H9 (cell line): ENCODE measurements around the gene MMD2. TPM values are rescaled to one million over a fixed set of nuclear protein-coding genes. Genes with fewer than 3 reads are reported as not detected.

Experiments
- DNase-seq: peaks from one replicate; pipeline ENCODE4 v3.0.0-alpha.2; 2017
- H2AFZ ChIP-seq: one replicate; pipeline ENCODE4 v1.6.1; 2013; ENCODE audit warnings: mild to moderate bottlenecking, low read length, control low read depth, moderate library complexity
- H2AK5ac ChIP-seq: 2 replicates; pipeline ENCODE4 v1.6.1; 2013; ENCODE audit warnings: low read length, control low read depth, mixed read lengths; ENCODE audit not compliant: insufficient read length
- H2BK120ac ChIP-seq: one replicate; pipeline ENCODE4 v1.6.1; 2013; ENCODE audit warnings: low read depth, mild to moderate bottlenecking, low read length, control low read depth, inconsistent platforms; ENCODE audit not compliant: poor library complexity, severe bottlenecking
- H2BK12ac ChIP-seq: 2 replicates; pipeline ENCODE4 v1.6.1; 2013; ENCODE audit warnings: low read length, control low read depth, mixed read lengths, low read depth; ENCODE audit not compliant: insufficient read length
- H2BK15ac ChIP-seq: 2 replicates; pipeline ENCODE4 v1.6.1; 2013; ENCODE audit warnings: low read depth, low read length, control low read depth
- H2BK20ac ChIP-seq: one replicate; pipeline ENCODE4 v1.6.1; 2013; ENCODE audit warnings: low read depth, mild to moderate bottlenecking, low read length, control low read depth, inconsistent platforms; ENCODE audit not compliant: poor library complexity, severe bottlenecking
- H2BK5ac ChIP-seq: 2 replicates; pipeline ENCODE4 v1.6.1; 2013; ENCODE audit warnings: low read length, control low read depth, mixed read lengths; ENCODE audit not compliant: insufficient read length
- H3K14ac ChIP-seq: 2 replicates; pipeline ENCODE4 v1.6.1; 2013; ENCODE audit warnings: low read length, control low read depth; ENCODE audit not compliant: insufficient read depth
- H3K18ac ChIP-seq: 2 replicates; pipeline ENCODE4 v1.6.1; 2013; ENCODE audit warnings: low read depth, mild to moderate bottlenecking, mixed read lengths, low read length, control low read depth; ENCODE audit not compliant: insufficient read length
- H3K23ac ChIP-seq: 2 replicates; pipeline ENCODE4 v1.6.1; 2013; ENCODE audit warnings: low read length, control low read depth, mixed read lengths, low read depth; ENCODE audit not compliant: insufficient read length
- H3K23me2 ChIP-seq: 2 replicates; pipeline ENCODE4 v1.6.1; 2013; ENCODE audit warnings: low read depth, mild to moderate bottlenecking, mixed read lengths, low read length, control low read depth; ENCODE audit not compliant: insufficient read length, poor library complexity, severe bottlenecking
- H3K27ac ChIP-seq: 2 replicates; pipeline ENCODE4 v1.5.1; 2013; ENCODE audit warnings: low read length, control low read depth, mixed read lengths, low read depth; ENCODE audit not compliant: insufficient read length
- H3K27me3 ChIP-seq: 2 replicates; pipeline ENCODE4 v1.6.1; 2013; ENCODE audit warnings: low read length, control low read depth, inconsistent platforms; ENCODE audit not compliant: insufficient read depth
- H3K4ac ChIP-seq: 2 replicates; pipeline ENCODE4 v1.6.1; 2013; ENCODE audit warnings: low read depth, mild to moderate bottlenecking, control low read depth, inconsistent platforms, low read length, moderate library complexity
- H3K4me1 ChIP-seq: 2 replicates; pipeline ENCODE4 v1.6.1; 2013; ENCODE audit warnings: low read length, control low read depth, inconsistent platforms; ENCODE audit not compliant: insufficient read depth
- H3K4me2 ChIP-seq: 2 replicates; pipeline ENCODE4 v1.6.1; 2013; ENCODE audit warnings: low read length, control low read depth, mixed read lengths; ENCODE audit not compliant: insufficient read length, insufficient read depth
- H3K56ac ChIP-seq: 2 replicates; pipeline ENCODE4 v1.6.1; 2013; ENCODE audit warnings: low read depth, mild to moderate bottlenecking, mixed read lengths, low read length, control low read depth; ENCODE audit not compliant: insufficient read length
- H3K79me1 ChIP-seq: 2 replicates; pipeline ENCODE4 v1.6.1; 2013; ENCODE audit warnings: low read depth, mild to moderate bottlenecking, moderate library complexity, low read length, control low read depth, inconsistent platforms; ENCODE audit not compliant: insufficient read depth, poor library complexity, severe bottlenecking
- H3K79me2 ChIP-seq: 2 replicates; pipeline ENCODE4 v1.6.1; 2013; ENCODE audit warnings: low read length, control low read depth, inconsistent platforms; ENCODE audit not compliant: insufficient read depth
- H3K9ac ChIP-seq: 2 replicates; pipeline ENCODE4 v1.6.1; 2013; ENCODE audit warnings: low read length, control low read depth, mixed read lengths; ENCODE audit not compliant: insufficient read length; ENCODE audit errors: extremely low read depth
- H3K9me3 ChIP-seq: one replicate; pipeline ENCODE4 v1.6.1; 2013; ENCODE audit warnings: low read depth, low read length, inconsistent platforms; ENCODE audit not compliant: control insufficient read depth
- H3T11ph ChIP-seq: one replicate; pipeline ENCODE4 v1.6.1; 2013; ENCODE audit warnings: mild to moderate bottlenecking, low read length, control low read depth, inconsistent platforms
- H4K20me1 ChIP-seq: one replicate; pipeline ENCODE4 v1.6.1; 2013; ENCODE audit not compliant: control insufficient read depth, insufficient read length, insufficient read depth
- H4K5ac ChIP-seq: 2 replicates; pipeline ENCODE4 v1.6.1; 2013; ENCODE audit warnings: low read depth, mild to moderate bottlenecking, mixed read lengths, low read length, control low read depth; ENCODE audit not compliant: insufficient read length
- H4K8ac ChIP-seq: replicated peaks from 2 replicates; pipeline ENCODE4 v1.6.1; 2013; ENCODE audit warnings: low read length, control low read depth, mixed read lengths, low read depth; ENCODE audit not compliant: insufficient read length
- H4K91ac ChIP-seq: 2 replicates; pipeline ENCODE4 v1.6.1; 2013; ENCODE audit warnings: low read depth, mild to moderate bottlenecking, moderate library complexity, mixed read lengths, low read length, control low read depth; ENCODE audit not compliant: insufficient read length
- H3K27ac Mint-ChIP-seq, 3 experiments: 2 replicates in 2 of 3; 3 replicates in 1 of 3; pipeline ENCODE4 v1.8.0; 2020 to 2021; ENCODE audit warnings: mixed read lengths in 3 of 3, mild to moderate bottlenecking in 1 of 3, moderate library complexity in 1 of 3
- H3K27me3 Mint-ChIP-seq: 2 replicates; pipeline ENCODE4 v1.8.0; 2021; ENCODE audit warnings: low read depth, mild to moderate bottlenecking, moderate library complexity, mixed read lengths
- H3K36me3 Mint-ChIP-seq, 3 experiments: 2 replicates in 2 of 3; 3 replicates in 1 of 3; pipeline ENCODE4 v1.8.0; 2020 to 2021; ENCODE audit warnings: low read depth in 3 of 3, mixed read lengths in 3 of 3; ENCODE audit not compliant: insufficient read depth in 1 of 3
- H3K4me1 Mint-ChIP-seq, 2 experiments: 2 replicates each; pipeline ENCODE4 v1.8.0; 2020; ENCODE audit warnings: mixed read lengths in 2 of 2
- H3K4me3 Mint-ChIP-seq, 2 experiments: 2 replicates in 1 of 2; 3 replicates in 1 of 2; pipeline ENCODE4 v1.8.0; 2020 to 2021; ENCODE audit warnings: mild to moderate bottlenecking in 2 of 2, mixed read lengths in 2 of 2, moderate library complexity in 1 of 2
- H3K9me3 Mint-ChIP-seq, 2 experiments: 2 replicates in 1 of 2; 3 replicates in 1 of 2; pipeline ENCODE4 v1.8.0; 2020; ENCODE audit warnings: mild to moderate bottlenecking in 2 of 2, mixed read lengths in 2 of 2, moderate library complexity in 1 of 2
- WGBS: extraction: QIAGEN DNeasy Blood & Tissue Kit; methylation state at CpG from one replicate; pipeline ENCODE4 v1.1.7; 2013; ENCODE audit warnings: missing lambda C conversion rate, low lambda C conversion rate, mixed read lengths; ENCODE audit not compliant: insufficient read length; ENCODE audit errors: extremely low coverage; 5-methylcytosine and 5-hydroxymethylcytosine counted together
- total RNA-seq: library from RNA; stranded (reverse); gene quantifications from 2 replicates; pipeline ENCODE4 v1.2.1, GENCODE V29; 2021
- TF ChIP-seq, protein P1 (sequence below): fragments of 200-600 bp; sonication (generic); conservative IDR thresholded peaks from 3 replicates; pipeline ENCODE4 v1.8.0; 2021; ENCODE audit warnings: antibody characterized with exemption, mild to moderate bottlenecking

MMD2 gene
- total RNA-seq, 1 experiment from 2014 or later = 0.20 TPM

DNA sequence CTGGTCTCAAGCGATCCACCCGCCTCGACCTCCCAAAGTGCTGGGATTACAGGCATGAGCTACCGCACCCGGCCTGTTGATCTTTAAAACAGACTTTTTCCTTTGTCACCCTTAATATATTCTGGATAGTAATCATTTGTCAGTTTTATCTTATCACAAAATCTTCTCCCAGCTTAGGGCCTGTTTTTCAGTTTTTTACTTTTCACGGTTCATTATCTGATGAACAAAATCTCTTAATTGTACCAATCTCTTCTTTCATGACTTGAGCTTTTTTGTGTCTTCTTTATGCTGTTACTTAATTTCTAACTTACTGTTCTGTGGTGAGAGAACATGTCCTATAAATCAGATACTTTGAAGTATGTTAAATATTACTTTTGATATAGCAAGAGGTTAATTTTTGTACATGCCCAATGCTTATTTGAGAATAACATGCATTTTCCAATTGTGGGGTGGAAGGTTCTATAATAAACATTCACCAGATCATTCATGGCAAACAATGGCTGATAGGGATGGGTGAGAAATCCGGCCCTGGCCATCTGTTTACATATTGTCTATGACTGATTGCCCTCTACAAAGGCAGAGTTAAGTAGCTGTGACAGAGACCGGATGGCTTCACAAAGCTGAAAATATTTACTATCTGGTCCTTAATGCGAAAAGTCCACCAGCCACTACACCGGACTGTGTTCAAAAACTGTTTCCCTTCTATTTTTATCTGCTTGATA is 102.5 kb downstream of the MMD2 start:
- Histone ChIP-seq H3K79me1 (no peaks in the 10 kb centered on the region), H3K27ac (no peak overlapping the region), H3K4me1 (no peaks in the 10 kb centered on the region), H4K8ac (no peak overlapping the region), H4K20me1 (no peaks in the 10 kb centered on the region), H3K23ac (no peak overlapping the region), H3T11ph (no peak overlapping the region), H3K23me2 (no peaks in the 10 kb centered on the region), H2BK120ac (no peak overlapping the region), H3K27me3 (no peaks in the 10 kb centered on the region), H3K14ac (no peak overlapping the region), H3K18ac (no peak overlapping the region), H4K91ac (no peak overlapping the region), H2BK20ac (no peak overlapping the region), H3K56ac (no peak overlapping the region), H3K9me3 (no peaks in the 10 kb centered on the region), H2AFZ (no peak overlapping the region), H3K4me2 (no peak overlapping the region), H2AK5ac (no peak overlapping the region), H4K5ac (no peak overlapping the region), H3K4ac (no peak overlapping the region), H2BK12ac (no peak overlapping the region), H2BK15ac (no peak overlapping the region), H3K79me2 (no peaks in the 10 kb centered on the region; the same call in 1 of the 2 replicates), H2BK5ac (no peak overlapping the region), H3K9ac (no peak overlapping the region)
- no CpG with 5 or more reads among the region's 10 CpGs for WGBS
- Mint-ChIP-seq H3K36me3 (peaks cover 0 to under 1% (median 0%) of the 10 kb centered on the region in 3 experiments; a peak in 1 of 7 replicates), H3K27me3 (peaks cover 2% of the 10 kb centered on the region; the same call in 1 of the 2 replicates), H3K4me3 (no peak overlapping the region), H3K27ac (no peak overlapping the region), H3K4me1 (no peaks in the 10 kb centered on the region), H3K9me3 (peaks cover 3 to 6% of the 10 kb centered on the region in 2 experiments; a peak in 3 of 5 replicates)
- DNase-seq = no peak
- TF ChIP-seq, protein P1, sequence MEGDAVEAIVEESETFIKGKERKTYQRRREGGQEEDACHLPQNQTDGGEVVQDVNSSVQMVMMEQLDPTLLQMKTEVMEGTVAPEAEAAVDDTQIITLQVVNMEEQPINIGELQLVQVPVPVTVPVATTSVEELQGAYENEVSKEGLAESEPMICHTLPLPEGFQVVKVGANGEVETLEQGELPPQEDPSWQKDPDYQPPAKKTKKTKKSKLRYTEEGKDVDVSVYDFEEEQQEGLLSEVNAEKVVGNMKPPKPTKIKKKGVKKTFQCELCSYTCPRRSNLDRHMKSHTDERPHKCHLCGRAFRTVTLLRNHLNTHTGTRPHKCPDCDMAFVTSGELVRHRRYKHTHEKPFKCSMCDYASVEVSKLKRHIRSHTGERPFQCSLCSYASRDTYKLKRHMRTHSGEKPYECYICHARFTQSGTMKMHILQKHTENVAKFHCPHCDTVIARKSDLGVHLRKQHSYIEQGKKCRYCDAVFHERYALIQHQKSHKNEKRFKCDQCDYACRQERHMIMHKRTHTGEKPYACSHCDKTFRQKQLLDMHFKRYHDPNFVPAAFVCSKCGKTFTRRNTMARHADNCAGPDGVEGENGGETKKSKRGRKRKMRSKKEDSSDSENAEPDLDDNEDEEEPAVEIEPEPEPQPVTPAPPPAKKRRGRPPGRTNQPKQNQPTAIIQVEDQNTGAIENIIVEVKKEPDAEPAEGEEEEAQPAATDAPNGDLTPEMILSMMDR = no peak

Other genes starting within 250 kb of the MMD2 start
- 38.3 and 39.2 TPM in 2 replicates for gene AP5Z1, start 183.6 kb downstream of the MMD2 start, total RNA-seq
- 0.04 and 0.13 TPM in 2 replicates for gene PAPOLB, start 97.2 kb downstream of the MMD2 start, total RNA-seq
- 3.5 and 4.7 TPM in 2 replicates for gene RADIL, start 75.5 kb downstream of the MMD2 start, total RNA-seq
- 18.5 TPM in 2 replicates for gene RBAK, start 86.7 kb upstream of the MMD2 start, total RNA-seq
- gene WIPI2, start 231.0 kb upstream of the MMD2 start, total RNA-seq = 69.1 and 73.3 TPM in 2 replicates